ENCODE measurements around the gene RFX1. TPM values are rescaled to one million over a fixed set of nuclear protein-coding genes. Genes with fewer than 3 reads are reported as not detected.

Gene RFX1
- total and polyA plus RNA-seq, 2 of the 13 experiments (the other 11 are each of a cell fraction or from before 2014, with no cell fraction given), result 1.1 to 1.3 TPM

DNA sequence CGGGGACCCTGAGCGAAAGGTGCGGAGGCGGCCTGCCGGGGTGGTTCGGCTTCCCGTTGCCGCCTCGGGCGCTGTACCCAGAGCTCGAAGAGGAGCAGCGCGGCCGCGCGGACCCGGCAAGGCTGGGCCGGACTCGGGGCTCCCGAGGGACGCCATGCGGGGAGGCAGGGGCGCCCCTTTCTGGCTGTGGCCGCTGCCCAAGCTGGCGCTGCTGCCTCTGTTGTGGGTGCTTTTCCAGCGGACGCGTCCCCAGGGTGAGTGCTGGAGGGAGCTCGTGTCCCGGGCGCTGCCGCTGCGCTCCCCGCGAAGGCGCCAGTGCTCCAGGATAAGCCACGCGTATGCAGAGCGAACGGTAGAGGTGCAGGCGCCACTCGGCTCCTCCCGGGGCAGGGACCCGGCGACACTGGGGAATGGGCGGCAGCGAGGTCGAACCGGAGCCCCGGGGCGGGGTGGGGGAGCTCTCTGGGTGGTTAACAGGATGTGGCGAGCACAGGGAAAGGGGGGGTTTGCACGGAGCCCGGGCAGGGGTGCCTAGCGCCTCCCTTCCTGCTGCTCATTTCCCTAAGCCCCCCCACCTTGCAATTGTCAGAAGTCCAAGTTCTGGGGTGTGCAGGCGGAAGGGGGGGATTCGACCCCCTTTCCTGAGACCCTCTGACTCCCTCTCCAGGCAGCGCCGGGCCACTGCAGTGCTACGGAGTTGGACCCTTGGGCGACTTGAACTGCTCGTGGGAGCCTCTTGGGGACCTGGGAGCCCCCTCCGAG, 25.8 kb upstream of the RFX1 start, which contains the start of gene IL27RA (continued):
- TF ChIP-seq MXD4 (CRISPR knock-in tag; IDR thresholded peaks at IDR 0.05), result no peak; the same call in 1 of the 2 replicates
- TF ChIP-seq, protein P1, sequence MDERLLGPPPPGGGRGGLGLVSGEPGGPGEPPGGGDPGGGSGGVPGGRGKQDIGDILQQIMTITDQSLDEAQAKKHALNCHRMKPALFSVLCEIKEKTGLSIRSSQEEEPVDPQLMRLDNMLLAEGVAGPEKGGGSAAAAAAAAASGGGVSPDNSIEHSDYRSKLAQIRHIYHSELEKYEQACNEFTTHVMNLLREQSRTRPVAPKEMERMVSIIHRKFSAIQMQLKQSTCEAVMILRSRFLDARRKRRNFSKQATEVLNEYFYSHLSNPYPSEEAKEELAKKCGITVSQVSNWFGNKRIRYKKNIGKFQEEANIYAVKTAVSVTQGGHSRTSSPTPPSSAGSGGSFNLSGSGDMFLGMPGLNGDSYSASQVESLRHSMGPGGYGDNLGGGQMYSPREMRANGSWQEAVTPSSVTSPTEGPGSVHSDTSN (CRISPR knock-in tag; IDR thresholded peaks at IDR 0.05), result no peak
- TF ChIP-seq NFIB (CRISPR knock-in tag; IDR thresholded peaks at IDR 0.05; ENCODE audit: borderline replicate concordance), result no peak
- 0 out of 2 replicates have a peak, but pooled peaks have one; percentile 56 for TF ChIP-seq TP53 (CRISPR knock-in tag; conservative IDR thresholded peaks at IDR 0.05)
- peak; percentile 63; the same call in 1 of the 2 replicates for TF ChIP-seq TBX2 (CRISPR knock-in tag; IDR thresholded peaks at IDR 0.05; ENCODE audit: borderline replicate concordance)
- TF ChIP-seq RARA (CRISPR knock-in tag; IDR thresholded peaks at IDR 0.05), result no peak
- peak; percentile 46; the same call in 1 of the 2 replicates for TF ChIP-seq SALL1 (CRISPR knock-in tag; IDR thresholded peaks at IDR 0.05)
- TF ChIP-seq ARNTL (CRISPR knock-in tag; IDR thresholded peaks at IDR 0.05), result no peak
- TF ChIP-seq, protein P2, sequence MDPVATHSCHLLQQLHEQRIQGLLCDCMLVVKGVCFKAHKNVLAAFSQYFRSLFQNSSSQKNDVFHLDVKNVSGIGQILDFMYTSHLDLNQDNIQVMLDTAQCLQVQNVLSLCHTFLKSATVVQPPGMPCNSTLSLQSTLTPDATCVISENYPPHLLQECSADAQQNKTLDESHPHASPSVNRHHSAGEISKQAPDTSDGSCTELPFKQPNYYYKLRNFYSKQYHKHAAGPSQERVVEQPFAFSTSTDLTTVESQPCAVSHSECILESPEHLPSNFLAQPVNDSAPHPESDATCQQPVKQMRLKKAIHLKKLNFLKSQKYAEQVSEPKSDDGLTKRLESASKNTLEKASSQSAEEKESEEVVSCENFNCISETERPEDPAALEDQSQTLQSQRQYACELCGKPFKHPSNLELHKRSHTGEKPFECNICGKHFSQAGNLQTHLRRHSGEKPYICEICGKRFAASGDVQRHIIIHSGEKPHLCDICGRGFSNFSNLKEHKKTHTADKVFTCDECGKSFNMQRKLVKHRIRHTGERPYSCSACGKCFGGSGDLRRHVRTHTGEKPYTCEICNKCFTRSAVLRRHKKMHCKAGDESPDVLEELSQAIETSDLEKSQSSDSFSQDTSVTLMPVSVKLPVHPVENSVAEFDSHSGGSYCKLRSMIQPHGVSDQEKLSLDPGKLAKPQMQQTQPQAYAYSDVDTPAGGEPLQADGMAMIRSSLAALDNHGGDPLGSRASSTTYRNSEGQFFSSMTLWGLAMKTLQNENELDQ (CRISPR knock-in tag; IDR thresholded peaks at IDR 0.05; ENCODE audit: borderline replicate concordance), result no peak
- peak; percentile 59 for TF ChIP-seq STAG1 (CRISPR knock-in tag; IDR thresholded peaks at IDR 0.05)
- peak; percentile 66; the same call in 1 of the 2 replicates for TF ChIP-seq ZNF333 (CRISPR knock-in tag; IDR thresholded peaks at IDR 0.05; ENCODE audit: borderline replicate concordance)
- TF ChIP-seq, protein P3, sequence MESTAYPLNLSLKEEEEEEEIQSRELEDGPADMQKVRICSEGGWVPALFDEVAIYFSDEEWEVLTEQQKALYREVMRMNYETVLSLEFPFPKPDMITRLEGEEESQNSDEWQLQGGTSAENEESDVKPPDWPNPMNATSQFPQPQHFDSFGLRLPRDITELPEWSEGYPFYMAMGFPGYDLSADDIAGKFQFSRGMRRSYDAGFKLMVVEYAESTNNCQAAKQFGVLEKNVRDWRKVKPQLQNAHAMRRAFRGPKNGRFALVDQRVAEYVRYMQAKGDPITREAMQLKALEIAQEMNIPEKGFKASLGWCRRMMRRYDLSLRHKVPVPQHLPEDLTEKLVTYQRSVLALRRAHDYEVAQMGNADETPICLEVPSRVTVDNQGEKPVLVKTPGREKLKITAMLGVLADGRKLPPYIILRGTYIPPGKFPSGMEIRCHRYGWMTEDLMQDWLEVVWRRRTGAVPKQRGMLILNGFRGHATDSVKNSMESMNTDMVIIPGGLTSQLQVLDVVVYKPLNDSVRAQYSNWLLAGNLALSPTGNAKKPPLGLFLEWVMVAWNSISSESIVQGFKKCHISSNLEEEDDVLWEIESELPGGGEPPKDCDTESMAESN (CRISPR knock-in tag; conservative IDR thresholded peaks at IDR 0.05), result peak; percentile 74
- TF ChIP-seq ZSCAN29 (CRISPR knock-in tag; conservative IDR thresholded peaks at IDR 0.05), result peak; percentile 78; the same call in 1 of the 2 replicates
- TF ChIP-seq, protein P4, sequence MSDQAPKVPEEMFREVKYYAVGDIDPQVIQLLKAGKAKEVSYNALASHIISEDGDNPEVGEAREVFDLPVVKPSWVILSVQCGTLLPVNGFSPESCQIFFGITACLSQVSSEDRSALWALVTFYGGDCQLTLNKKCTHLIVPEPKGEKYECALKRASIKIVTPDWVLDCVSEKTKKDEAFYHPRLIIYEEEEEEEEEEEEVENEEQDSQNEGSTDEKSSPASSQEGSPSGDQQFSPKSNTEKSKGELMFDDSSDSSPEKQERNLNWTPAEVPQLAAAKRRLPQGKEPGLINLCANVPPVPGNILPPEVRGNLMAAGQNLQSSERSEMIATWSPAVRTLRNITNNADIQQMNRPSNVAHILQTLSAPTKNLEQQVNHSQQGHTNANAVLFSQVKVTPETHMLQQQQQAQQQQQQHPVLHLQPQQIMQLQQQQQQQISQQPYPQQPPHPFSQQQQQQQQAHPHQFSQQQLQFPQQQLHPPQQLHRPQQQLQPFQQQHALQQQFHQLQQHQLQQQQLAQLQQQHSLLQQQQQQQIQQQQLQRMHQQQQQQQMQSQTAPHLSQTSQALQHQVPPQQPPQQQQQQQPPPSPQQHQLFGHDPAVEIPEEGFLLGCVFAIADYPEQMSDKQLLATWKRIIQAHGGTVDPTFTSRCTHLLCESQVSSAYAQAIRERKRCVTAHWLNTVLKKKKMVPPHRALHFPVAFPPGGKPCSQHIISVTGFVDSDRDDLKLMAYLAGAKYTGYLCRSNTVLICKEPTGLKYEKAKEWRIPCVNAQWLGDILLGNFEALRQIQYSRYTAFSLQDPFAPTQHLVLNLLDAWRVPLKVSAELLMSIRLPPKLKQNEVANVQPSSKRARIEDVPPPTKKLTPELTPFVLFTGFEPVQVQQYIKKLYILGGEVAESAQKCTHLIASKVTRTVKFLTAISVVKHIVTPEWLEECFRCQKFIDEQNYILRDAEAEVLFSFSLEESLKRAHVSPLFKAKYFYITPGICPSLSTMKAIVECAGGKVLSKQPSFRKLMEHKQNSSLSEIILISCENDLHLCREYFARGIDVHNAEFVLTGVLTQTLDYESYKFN (CRISPR knock-in tag; conservative IDR thresholded peaks at IDR 0.05), result 0 out of 2 replicates have a peak, but pooled peaks have one; percentile 18
